HG02798 (cell line): ENCODE measurements around the gene SPATA17.

ENCODE experiments used
- ATAC-seq: cut with Tn5 transposase; IDR thresholded peaks from one replicate; pipeline ENCODE4 v1.9.1; 2021; ENCODE audit warnings: mild to moderate bottlenecking; ENCODE audit not compliant: unreplicated experiment, poor library complexity

Gene SPATA17

GRCh38 chr1:217910203-217910602 lies 279.1 kb downstream of the SPATA17 start:
- no peak for ATAC-seq

- no peak for ATAC-seq
Measured at GRCh38 chr1:217910791-217911320, 279.7 kb downstream of the SPATA17 start.

GRCh38 chr1:217911908-217912307 lies 280.8 kb downstream of the SPATA17 start:
- ATAC-seq = no peak

GRCh38 chr1:217917281-217917887 lies 286.2 kb downstream of the SPATA17 start:
- no peak for ATAC-seq

- ATAC-seq = no peak
Measured at GRCh38 chr1:217919683-217920388, 288.7 kb downstream of the SPATA17 start.
